AG04449 (cell line): Measurements from ENCODE around the gene CTNNA3.

ENCODE experiments used
- CTCF ChIA-PET: fragments of 350-600 bp; formaldehyde crosslinking; extraction: SDS; loops from one replicate; lab custom pipeline; 2021; ENCODE audit warnings: antibody characterized with exemption; lab: Yijun Ruan, JAX
- POLR2A ChIA-PET: fragments of 400-600, 350-600 bp; formaldehyde crosslinking; extraction: SDS; loops from one replicate; lab custom pipeline; 2020; ENCODE audit warnings: antibody characterized with exemption, inconsistent platforms; lab: Yijun Ruan, JAX
- DNase-seq: peaks from one replicate; pipeline ENCODE4 v3.0.0-alpha.2; 2010; ENCODE audit warnings: low read depth, low spot score
- H3K4me3 ChIP-seq: 2 replicates; pipeline ENCODE4 v1.5.1; 2011; ENCODE audit warnings: low read depth, mild to moderate bottlenecking, control low read depth, low read length
- TF ChIP-seq, protein P1 (sequence below): IDR thresholded peaks from one replicate; pipeline ENCODE4 v1.5.1; 2011; ENCODE audit warnings: mild to moderate bottlenecking, moderate library complexity, low read length, control low read depth, inconsistent platforms; ENCODE audit not compliant: insufficient read depth; ENCODE audit errors: missing control alignments

The CTNNA3 gene

GRCh38 chr10:66910671-66911070 lies 785.3 kb downstream of the CTNNA3 start:
- ChIA-PET POLR2A (no interaction called here), CTCF (no interaction called here)
- TF ChIP-seq, protein P1, sequence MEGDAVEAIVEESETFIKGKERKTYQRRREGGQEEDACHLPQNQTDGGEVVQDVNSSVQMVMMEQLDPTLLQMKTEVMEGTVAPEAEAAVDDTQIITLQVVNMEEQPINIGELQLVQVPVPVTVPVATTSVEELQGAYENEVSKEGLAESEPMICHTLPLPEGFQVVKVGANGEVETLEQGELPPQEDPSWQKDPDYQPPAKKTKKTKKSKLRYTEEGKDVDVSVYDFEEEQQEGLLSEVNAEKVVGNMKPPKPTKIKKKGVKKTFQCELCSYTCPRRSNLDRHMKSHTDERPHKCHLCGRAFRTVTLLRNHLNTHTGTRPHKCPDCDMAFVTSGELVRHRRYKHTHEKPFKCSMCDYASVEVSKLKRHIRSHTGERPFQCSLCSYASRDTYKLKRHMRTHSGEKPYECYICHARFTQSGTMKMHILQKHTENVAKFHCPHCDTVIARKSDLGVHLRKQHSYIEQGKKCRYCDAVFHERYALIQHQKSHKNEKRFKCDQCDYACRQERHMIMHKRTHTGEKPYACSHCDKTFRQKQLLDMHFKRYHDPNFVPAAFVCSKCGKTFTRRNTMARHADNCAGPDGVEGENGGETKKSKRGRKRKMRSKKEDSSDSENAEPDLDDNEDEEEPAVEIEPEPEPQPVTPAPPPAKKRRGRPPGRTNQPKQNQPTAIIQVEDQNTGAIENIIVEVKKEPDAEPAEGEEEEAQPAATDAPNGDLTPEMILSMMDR, result no peak
- H3K4me3 ChIP-seq, result no peak overlapping the region
- DNase-seq, result no peak

DNA sequence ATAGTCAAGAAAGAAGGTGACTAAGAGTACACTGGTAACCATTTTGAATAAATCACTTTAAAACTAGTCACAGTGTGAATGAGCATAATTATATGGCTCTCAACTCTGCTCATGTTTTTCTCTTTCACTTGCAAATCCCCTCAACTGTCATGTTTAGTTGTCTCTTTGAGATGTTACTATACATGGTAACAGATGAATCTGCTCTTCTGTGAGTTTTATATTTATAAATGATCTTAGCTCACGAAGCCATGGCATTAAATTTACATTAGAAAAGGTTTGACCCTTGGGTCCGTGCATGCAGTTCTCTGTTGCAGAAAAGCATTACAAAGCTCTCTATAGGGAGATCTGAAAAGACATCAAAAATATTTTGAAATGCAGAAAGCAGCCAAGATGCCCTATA lies 803.1 kb downstream of the CTNNA3 start:
- DNase-seq, result no peak
- TF ChIP-seq, protein P1, result no peak
- ChIA-PET CTCF (no interaction called here), POLR2A (no interaction called here)
- no peak overlapping the region for H3K4me3 ChIP-seq

GRCh38 chr10:66888237-66888636 lies 807.8 kb downstream of the CTNNA3 start:
- TF ChIP-seq, protein P1, result no peak
- H3K4me3 ChIP-seq, result no peak overlapping the region
- CTCF ChIA-PET, result no interaction called here
- POLR2A ChIA-PET, result no interaction called here
- no peak for DNase-seq

DNA sequence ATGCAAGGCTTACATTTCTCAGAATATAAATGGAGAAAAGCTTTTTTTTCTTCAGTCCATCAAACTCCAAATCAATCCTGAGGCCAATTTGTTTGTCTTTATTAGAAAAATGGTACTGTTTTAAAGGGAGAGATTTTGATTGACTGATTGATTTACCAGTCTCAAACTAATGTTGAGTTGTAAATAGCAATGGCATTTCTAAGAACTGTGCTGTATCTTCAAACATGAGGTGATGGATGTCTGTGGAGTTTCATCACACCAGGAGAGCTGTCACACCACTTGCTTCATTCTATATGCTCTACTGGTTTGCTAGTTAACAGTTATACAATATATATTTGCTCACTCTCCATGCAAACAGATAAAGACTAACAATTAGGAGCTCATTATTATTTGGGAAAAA lies 809.1 kb downstream of the CTNNA3 start:
- no peak overlapping the region for H3K4me3 ChIP-seq
- ChIA-PET POLR2A (no interaction called here), CTCF (no interaction called here)
- no peak for DNase-seq
- TF ChIP-seq, protein P1, result no peak

- POLR2A ChIA-PET, result no interaction called here
- DNase-seq, result no peak
- CTCF ChIA-PET, result no interaction called here
- TF ChIP-seq, protein P1, result no peak
- no peak overlapping the region for H3K4me3 ChIP-seq
These were observed 813.7 kb downstream of the CTNNA3 start for GRCh38 chr10:66882271-66882670.

DNA sequence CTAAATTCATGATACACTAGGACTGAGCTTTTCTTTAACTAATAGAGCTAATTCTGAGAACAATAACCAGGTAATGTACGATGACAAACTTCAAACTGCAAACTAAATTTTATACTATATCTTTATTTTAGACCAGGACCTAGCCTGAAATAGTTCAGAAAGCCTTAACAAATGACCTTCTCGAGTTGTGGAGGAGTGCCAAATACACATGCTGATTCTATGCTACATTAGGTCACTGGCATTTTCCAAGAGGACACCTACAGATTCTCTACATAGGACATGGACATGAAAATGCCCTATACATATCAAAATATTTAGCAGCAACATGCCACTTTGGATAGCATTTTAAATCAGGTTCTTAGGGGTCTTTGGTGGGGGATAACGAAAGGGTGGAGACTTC lies 814.2 kb downstream of the CTNNA3 start:
- no peak overlapping the region for H3K4me3 ChIP-seq
- TF ChIP-seq, protein P1, result no peak
- DNase-seq, result no peak
- ChIA-PET POLR2A (no interaction called here), CTCF (no interaction called here)
